B cell (primary cell): ENCODE results near the gene CLN6. TPM values are rescaled to one million over a fixed set of nuclear protein-coding genes. Genes with fewer than 3 reads are reported as not detected.

ENCODE experiments used
- ATAC-seq: fragments of 200-7000 bp; cut with Tn5 transposase; one replicate; pipeline ENCODE4 v1.10.0; 2021; ENCODE audit warnings: low read depth, mild to moderate bottlenecking, moderate number of reproducible peaks, moderate library complexity
- CTCF ChIA-PET: fragments of 350-600 bp; sonication (Branson Sonifier 250); formaldehyde crosslinking; loops from one replicate; lab custom pipeline; 2021; ENCODE audit warnings: antibody characterized with exemption, inconsistent platforms; lab: Charles Lee
- POLR2A ChIA-PET: fragments of 350-600 bp; sonication (Branson Sonifier 250); formaldehyde crosslinking; loops from one replicate; lab custom pipeline; 2021; ENCODE audit warnings: antibody characterized with exemption; lab: Charles Lee
- DNase-seq: peaks from one replicate; pipeline ENCODE4 v3.0.0; 2013
- H2AFZ ChIP-seq: 2 replicates; pipeline ENCODE4 v1.6.1; 2012; ENCODE audit warnings: mild to moderate bottlenecking, low read depth, low read length; ENCODE audit not compliant: insufficient read depth, poor library complexity, severe bottlenecking
- H3K27ac ChIP-seq, 2 donors: 1 replicate in 1 of 2; 2 replicates in 1 of 2; pipeline ENCODE4 v1.5.1; 2012 to 2013; ENCODE audit warnings: low read length in 2 of 2, mild to moderate bottlenecking in 2 of 2, moderate library complexity in 1 of 2
- H3K27me3 ChIP-seq, 4 experiments: fragments of 200-600 bp in 1 of 4; sonication (generic) in 1 of 4; replicated peaks in 1 of 4; 1 replicate in 2 of 4; 2 replicates in 2 of 4; pipeline versions ENCODE4 v1.6.1 to v1.7.0; 2013 to 2016; ENCODE audit warnings: low read length in 3 of 4, mild to moderate bottlenecking in 2 of 4, mixed read lengths in 1 of 4, moderate library complexity in 1 of 4; ENCODE audit not compliant: insufficient read depth in 4 of 4, control insufficient read depth in 3 of 4; ENCODE audit errors: control extremely low read depth in 1 of 4
- H3K36me3 ChIP-seq, 2 experiments: replicated peaks in 1 of 2; 1 replicate in 1 of 2; 2 replicates in 1 of 2; pipeline versions ENCODE4 v1.6.1 to v1.7.1; 2013; ENCODE audit warnings: low read length in 1 of 2; ENCODE audit not compliant: insufficient read depth in 2 of 2, control insufficient read depth in 1 of 2; ENCODE audit errors: control extremely low read depth in 1 of 2, extremely low read depth in 1 of 2
- H3K4me1 ChIP-seq, 2 donors: fragments of 200-600 bp in 1 of 2; sonication (generic) in 1 of 2; 1 replicate in 1 of 2; 2 replicates in 1 of 2; pipeline versions ENCODE4 v1.5.1 to v1.6.1; 2013 to 2017; ENCODE audit warnings: low read length in 2 of 2; ENCODE audit not compliant: control insufficient read depth in 2 of 2, insufficient read depth in 2 of 2
- H3K4me2 ChIP-seq: replicated peaks from 2 replicates; pipeline ENCODE3; 2012; ENCODE audit warnings: mild to moderate bottlenecking, low read depth, low read length; ENCODE audit not compliant: poor library complexity, severe bottlenecking
- H3K4me3 ChIP-seq, 5 experiments: fragments of 200-600 bp in 1 of 5; sonication (generic) in 1 of 5; 1 replicate in 3 of 5; 2 replicates in 2 of 5; pipeline versions ENCODE4 v1.5.1 to v1.7.0; 2011 to 2016; ENCODE audit warnings: low read length in 4 of 5, mild to moderate bottlenecking in 4 of 5, low read depth in 2 of 5, control low read depth in 1 of 5, moderate library complexity in 1 of 5; ENCODE audit not compliant: insufficient read depth in 1 of 5; ENCODE audit errors: control extremely low read depth in 1 of 5, extremely low read depth in 1 of 5
- H3K79me2 ChIP-seq: fragments of 200-600 bp; sonication (generic); one replicate; pipeline ENCODE4 v1.6.0; 2016; ENCODE audit warnings: low read length; ENCODE audit not compliant: control insufficient read depth, insufficient read depth
- H3K9ac ChIP-seq: fragments of 200-600 bp; sonication (generic); 2 replicates; pipeline ENCODE4 v1.6.1; 2017; ENCODE audit warnings: mild to moderate bottlenecking, low read length, moderate library complexity
- H3K9me3 ChIP-seq, 3 donors: one replicate each; pipeline versions ENCODE4 v1.6.1 to v1.7.1; 2013; ENCODE audit warnings: low read length in 2 of 3; ENCODE audit not compliant: control insufficient read depth in 2 of 3, insufficient read depth in 1 of 3; ENCODE audit errors: control extremely low read depth in 1 of 3
- H4K20me1 ChIP-seq: 2 replicates; pipeline ENCODE4 v1.6.0; 2012; ENCODE audit warnings: mild to moderate bottlenecking, low read length; ENCODE audit not compliant: insufficient read depth, control insufficient read depth, poor library complexity, severe bottlenecking
- H3K27ac Mint-ChIP-seq: one replicate; pipeline ENCODE4 v1.8.0; 2021; ENCODE audit warnings: mixed read lengths
- H3K27me3 Mint-ChIP-seq: one replicate; pipeline ENCODE4 v1.8.0; 2021; ENCODE audit warnings: mixed read lengths
- H3K4me1 Mint-ChIP-seq: one replicate; pipeline ENCODE4 v1.8.0; 2021; ENCODE audit warnings: mixed read lengths
- H3K4me3 Mint-ChIP-seq: one replicate; pipeline ENCODE4 v1.8.0; 2021; ENCODE audit warnings: mixed read lengths
- H3K9me3 Mint-ChIP-seq: one replicate; pipeline ENCODE4 v1.8.0; 2022; ENCODE audit warnings: mixed read lengths; ENCODE audit not compliant: insufficient read depth
- CTCF ChIP-seq: fragments of 200-600 bp; IDR thresholded peaks from one replicate; pipeline ENCODE4 v1.8.0; 2022; ENCODE audit warnings: antibody characterized with exemption, mild to moderate bottlenecking
- EZH2 ChIP-seq: IDR thresholded peaks from 2 replicates; pipeline ENCODE4 v1.6.1; 2012; ENCODE audit warnings: borderline replicate concordance, low read depth, mild to moderate bottlenecking, moderate library complexity, low read length; ENCODE audit not compliant: insufficient read depth, poor library complexity, severe bottlenecking
- WGBS: methylation state at CpG from one replicate; pipeline ENCODE4 v1.1.5; 2013; ENCODE audit warnings: missing lambda C conversion rate; ENCODE audit not compliant: insufficient coverage; 5-methylcytosine and 5-hydroxymethylcytosine counted together
- intact Hi-C: fragments of 100-400 bp; cut with micrococcal nuclease; formaldehyde crosslinking; loops from one replicate; pipeline ENCODE4 v1.10.0; 2022
- polyA minus RNA-seq: library from RNA; depleted of rRNA, polyadenylated mRNA; stranded (reverse); fragments of >200 nt; gene quantifications from 2 replicates; pipeline ENCODE4 v1.2.3, GENCODE V29; 2012
- polyA plus RNA-seq: library from polyadenylated mRNA; depleted of rRNA; stranded (reverse); fragments of >200 nt; gene quantifications from 2 replicates; pipeline ENCODE4 v1.2.3, GENCODE V29; 2012
- total RNA-seq, 2 donors: library from RNA; stranded (reverse); fragments of 120-200 nt in 1 of 2; gene quantifications; 1 replicate in 1 of 2; 2 replicates in 1 of 2; pipeline versions ENCODE4 v1.2.3 to v1.2.4, GENCODE V29; 2013 to 2022

CLN6 gene
- total RNA-seq (22.8 and 31.5 TPM in 2 replicates), polyA plus RNA-seq (16.0 and 22.8 TPM in 2 replicates), polyA minus RNA-seq (12.6 and 14.6 TPM in 2 replicates)
- 7.5 TPM for total RNA-seq (2013)

- Histone ChIP-seq H3K4me1 (peaks cover 23 to 42% of the 10 kb centered on the region in 2 donors), H3K9ac (peak within 1 kb of the TSS; percentile 91), H3K9me3 (no peaks in the 10 kb centered on the region), H3K27ac (peak within 1 kb of the TSS; percentile 60 to 88), H3K4me3 (peak within 1 kb of the TSS; percentile 57 to 76 (median 73)), H2AFZ (peak within 1 kb of the TSS; percentile 97), H3K36me3 (no peaks in the 10 kb centered on the region), H3K4me2 (peak within 1 kb of the TSS; percentile 98), H3K79me2 (peaks cover 53% of the 10 kb centered on the region), H3K27me3 (peaks cover 0 to 2% (median 0%) of the 10 kb centered on the region in 4 experiments), H4K20me1 (peaks cover 8% of the 10 kb centered on the region)
- TF ChIP-seq CTCF (no peak), EZH2 (no peak)
- H3K27ac Mint-ChIP-seq: peak within 1 kb of the TSS; percentile 92
- intact Hi-C loops: loop anchor here (1.0 to 5.0 kb wide), 4 partner anchors 48 to 588 kb away; partner anchors contain the start of genes FEM1B, PIAS1 and RNU6-1
- ChIA-PET CTCF (interaction anchor here (1.1 kb wide), 1 partner anchor 48 kb away, joined by 6 read pairs; the partner anchor contains the start of gene FEM1B), POLR2A (interaction anchor here (2.6 to 3.6 kb wide), 2 partner anchors 48 to 175 kb away, joined by 9 to 26 read pairs; partner anchors contain the start of genes FEM1B and PIAS1)
- WGBS: 1% methylated on average over 82 of the region's 82 CpGs
- H3K4me3 Mint-ChIP-seq: peak within 1 kb of the TSS; percentile 96
- H3K4me1 Mint-ChIP-seq: peaks cover 45% of the 10 kb centered on the region
- ATAC-seq: peak; percentile 87
- H3K9me3 Mint-ChIP-seq: no peaks in the 10 kb centered on the region
- no peaks in the 10 kb centered on the region for H3K27me3 Mint-ChIP-seq
- peak; percentile 93 for DNase-seq
Measured at GRCh38 chr15:68229386-68230156, at the start of gene CLN6. CLN6 (minus strand) TSS chr15:68229728; CDS start chr15:68229584, 144 bp downstream.
